HepG2 (cell line): ENCODE data around the gene GPR55. TPM values are rescaled to one million over a fixed set of nuclear protein-coding genes. Genes with fewer than 3 reads are reported as not detected.

ENCODE experiments used
- ATF2 ChIP-seq: sonication (generic); formaldehyde crosslinking; IDR thresholded peaks from 2 replicates; pipeline ENCODE4 v1.4.0; 2020; ENCODE audit warnings: missing genetic modification reagents
- ETS1 ChIP-seq: sonication (generic); formaldehyde crosslinking; IDR thresholded peaks from 2 replicates; pipeline ENCODE4 v1.4.0; 2020; ENCODE audit warnings: missing genetic modification reagents
- IKZF1 ChIP-seq: fragments of 450-650 bp; IDR thresholded peaks from 2 replicates; pipeline ENCODE4 v1.7.1; 2016
- PRDM10 ChIP-seq: sonication (generic); formaldehyde crosslinking; IDR thresholded peaks from 2 replicates; pipeline ENCODE4 v1.4.0; 2020; ENCODE audit warnings: low read depth, missing genetic modification reagents
- RCOR2 ChIP-seq: IDR thresholded peaks from 2 replicates; pipeline ENCODE4 v1.6.1; 2016; ENCODE audit warnings: missing biosample characterization, missing genetic modification reagents
- SCMH1 ChIP-seq: sonication (generic); formaldehyde crosslinking; IDR thresholded peaks from 2 replicates; pipeline ENCODE4 v1.9.0; 2021; ENCODE audit warnings: missing genetic modification reagents, mild to moderate bottlenecking, borderline replicate concordance
- SMAD1 ChIP-seq: sonication (generic); formaldehyde crosslinking; IDR thresholded peaks from 2 replicates; pipeline ENCODE4 v1.4.0; 2020; ENCODE audit warnings: missing genetic modification reagents, low read depth, mild to moderate bottlenecking, borderline replicate concordance
- STAG1 ChIP-seq: sonication (generic); formaldehyde crosslinking; IDR thresholded peaks from 2 replicates; pipeline ENCODE4 v1.4.0; 2020; ENCODE audit warnings: missing genetic modification reagents
- THAP9 ChIP-seq: sonication (generic); formaldehyde crosslinking; IDR thresholded peaks from 2 replicates; pipeline ENCODE4; 2020; ENCODE audit warnings: missing genetic modification reagents, mild to moderate bottlenecking, borderline replicate concordance
- ZBTB4 ChIP-seq: sonication (generic); formaldehyde crosslinking; IDR thresholded peaks from 2 replicates; pipeline ENCODE4 v1.4.0; 2020; ENCODE audit warnings: missing genetic modification reagents, mild to moderate bottlenecking, borderline replicate concordance
- ZNF580 ChIP-seq: IDR thresholded peaks from 2 replicates; pipeline ENCODE4 v1.6.1; 2016; ENCODE audit warnings: low read depth, borderline replicate concordance
- polyA plus RNA-seq, 8 experiments: library from polyadenylated mRNA; depleted of rRNA in 3 of 8; stranded (reverse) in 7 of 8; unstranded in 1 of 8; fragments of >200 nt; fragmentation: Illumina TruSeq in 4 of 8; extraction: Trizol in 4 of 8; gene quantifications; 2 replicates each; pipeline versions ENCODE4 v1.2.1 to v1.2.3, GENCODE V29; 2011 to 2016; ENCODE audit warnings: low read depth in 4 of 8, missing spikeins in 1 of 8, mixed read lengths in 1 of 8; ENCODE audit not compliant: insufficient read depth in 1 of 8
- total RNA-seq, 5 experiments: library from RNA; depleted of rRNA; stranded (reverse); fragments of >200 nt; fragmentation: Illumina TruSeq; extraction: Trizol; gene quantifications; 2 replicates each; pipeline ENCODE4 v1.2.3, GENCODE V29; 2016; ENCODE audit warnings: low read depth in 1 of 5

The GPR55 gene
- total and polyA plus RNA-seq, 2 of the 13 experiments (the other 11 are each of a cell fraction or from before 2014, with no cell fraction given): not detected

GRCh38 chr2:230960026-230960425 lies 35.0 kb upstream of the GPR55 start (continued):
- TF ChIP-seq ZBTB4 (no peak), ATF2 (CRISPR knock-in tag) (no peak), SMAD1 (CRISPR knock-in tag) (no peak), RCOR2 (CRISPR knock-in tag) (no peak), THAP9 (CRISPR knock-in tag) (no peak), IKZF1 (no peak), ZNF580 (no peak), SCMH1 (CRISPR knock-in tag) (no peak), ETS1 (CRISPR knock-in tag) (no peak), PRDM10 (CRISPR knock-in tag) (no peak), STAG1 (no peak)
